Measurements from ENCODE around the gene TLCD3B. TPM values are rescaled to one million over a fixed set of nuclear protein-coding genes. Genes with fewer than 3 reads are reported as not detected.

The TLCD3B gene
- total and polyA plus RNA-seq, 9 of the 15 experiments (the other 6 are each of a cell fraction or from before 2014, with no cell fraction given), result 0.10 to 0.52 (median 0.23) TPM; not detected in 4

DNA sequence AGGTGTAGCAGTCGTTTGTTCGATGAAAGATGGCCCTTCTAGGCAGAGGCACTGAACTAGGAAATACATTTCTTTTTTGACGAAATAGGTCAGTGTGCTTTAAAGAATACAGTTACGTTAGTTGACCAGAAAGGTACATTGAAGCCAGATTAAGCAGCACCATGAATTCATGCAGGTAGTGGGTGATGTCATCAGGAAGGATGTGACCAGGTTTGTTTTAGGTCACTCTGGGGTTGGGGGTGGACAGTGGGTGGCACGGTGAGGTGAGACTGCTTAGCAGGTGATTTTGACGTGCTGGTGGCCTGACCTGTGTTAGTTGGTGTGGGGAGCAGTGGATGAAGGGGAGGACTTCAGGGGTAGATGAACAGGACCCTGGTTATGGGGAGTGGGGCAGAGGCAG, 31.5 kb downstream of the TLCD3B start:
- intact Hi-C loops (cut with micrococcal nuclease), result loop anchor here (5.0 kb wide), 1 partner anchor 72 kb away; the partner anchor contains the start of gene KCTD13

More for the DNA sequence above, 31.5 kb downstream of the TLCD3B start:
- CTCF ChIA-PET (ENCODE audit: low intra/inter-chr PET ratio), result no interaction called here
- POLR2A ChIA-PET, result no interaction called here
- no peak overlapping the region for H3K4me3 ChIP-seq
- no TSS peak for BruUV-seq (replicated peaks)
- H3K4me1 ChIP-seq (replicated peaks in 1 of 2; ENCODE audit: control insufficient read depth in 2 of 2, insufficient read depth in 2 of 2, low read length in 2 of 2), result peaks cover 10 to 53% of the 10 kb centered on the region in 2 experiments; a peak in 4 of 5 replicates
- no peak for ATAC-seq
- no peaks in the 10 kb centered on the region for H3K27me3 ChIP-seq (ENCODE audit: control insufficient read depth in 2 of 2, insufficient read depth in 2 of 2, low read length in 2 of 2)
- TF ChIP-seq TCF3 (CRISPR knock-in tag; IDR thresholded peaks at IDR 0.05) (no peak), NFRKB (IDR thresholded peaks at IDR 0.05; ENCODE audit: low read depth) (no peak), POLR3G (IDR thresholded peaks at IDR 0.05; ENCODE audit: extremely low read depth, insufficient read length, insufficient replicate concordance) (no peak), CSDE1 (IDR thresholded peaks at IDR 0.05) (no peak), TAF7 (tag; IDR thresholded peaks at IDR 0.05) (no peak), EP400 (IDR thresholded peaks at IDR 0.05) (no peak), HIVEP1 (CRISPR knock-in tag; IDR thresholded peaks at IDR 0.05) (no peak), IFI16 (CRISPR knock-in tag; IDR thresholded peaks at IDR 0.05) (no peak)
- TF ChIP-seq, protein P1, sequence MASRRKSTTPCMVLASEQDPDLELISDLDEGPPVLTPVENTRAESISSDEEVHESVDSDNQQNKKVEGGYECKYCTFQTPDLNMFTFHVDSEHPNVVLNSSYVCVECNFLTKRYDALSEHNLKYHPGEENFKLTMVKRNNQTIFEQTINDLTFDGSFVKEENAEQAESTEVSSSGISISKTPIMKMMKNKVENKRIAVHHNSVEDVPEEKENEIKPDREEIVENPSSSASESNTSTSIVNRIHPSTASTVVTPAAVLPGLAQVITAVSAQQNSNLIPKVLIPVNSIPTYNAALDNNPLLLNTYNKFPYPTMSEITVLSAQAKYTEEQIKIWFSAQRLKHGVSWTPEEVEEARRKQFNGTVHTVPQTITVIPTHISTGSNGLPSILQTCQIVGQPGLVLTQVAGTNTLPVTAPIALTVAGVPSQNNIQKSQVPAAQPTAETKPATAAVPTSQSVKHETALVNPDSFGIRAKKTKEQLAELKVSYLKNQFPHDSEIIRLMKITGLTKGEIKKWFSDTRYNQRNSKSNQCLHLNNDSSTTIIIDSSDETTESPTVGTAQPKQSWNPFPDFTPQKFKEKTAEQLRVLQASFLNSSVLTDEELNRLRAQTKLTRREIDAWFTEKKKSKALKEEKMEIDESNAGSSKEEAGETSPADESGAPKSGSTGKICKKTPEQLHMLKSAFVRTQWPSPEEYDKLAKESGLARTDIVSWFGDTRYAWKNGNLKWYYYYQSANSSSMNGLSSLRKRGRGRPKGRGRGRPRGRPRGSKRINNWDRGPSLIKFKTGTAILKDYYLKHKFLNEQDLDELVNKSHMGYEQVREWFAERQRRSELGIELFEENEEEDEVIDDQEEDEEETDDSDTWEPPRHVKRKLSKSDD (conservative IDR thresholded peaks at IDR 0.05; ENCODE audit: low read length), result no peak
- DNase-seq (ENCODE audit: extremely low read depth in 1 of 4, low spot score in 3 of 4), result no peak
- H3K79me2 ChIP-seq (ENCODE audit: control insufficient read depth, insufficient read depth, low read length), result peaks cover 15% of the 10 kb centered on the region
- H4K20me1 ChIP-seq (replicated peaks; ENCODE audit: control insufficient read depth, insufficient read depth, low read length), result no peaks in the 10 kb centered on the region
- no peak overlapping the region for H3K9ac ChIP-seq (ENCODE audit: insufficient read depth in 1 of 2, low read depth in 2 of 2, low read length in 2 of 2)
- FAIRE-seq, result no peak
- H3K4me2 ChIP-seq (ENCODE audit: insufficient read depth, low read length), result no peak overlapping the region
- no peaks in the 10 kb centered on the region for H3K9me1 ChIP-seq (ENCODE audit: control insufficient read depth, insufficient read depth, low read length)
- in situ Hi-C loops (cut with MboI), result no loop called here
- 88% methylated on average over 6 of the region's 6 CpGs for WGBS (ENCODE audit: insufficient coverage, low coverage, missing lambda C conversion rate)
- no peak overlapping the region for H2AFZ ChIP-seq (ENCODE audit: low read depth, low read length)
- no peak overlapping the region for H3K27ac ChIP-seq (ENCODE audit: extremely low read depth, low read depth, low read length)
- H3K36me3 ChIP-seq (ENCODE audit: control insufficient read depth, insufficient read depth, low read length), result peaks cover 29% of the 10 kb centered on the region; the same call in 2 of the 3 replicates
- no peaks in the 10 kb centered on the region for H3K9me3 ChIP-seq (replicated peaks; ENCODE audit: control insufficient read depth, insufficient read depth, low read depth, low read length)

All from K562 (cell line).